DND-41 (cell line): Measurements from ENCODE around the gene APPBP2.
"Not testable (repeated sequence)": the region's sequence is repeated elsewhere in the genome, so short reads cannot be mapped to it uniquely, and the experiment has no call there.

Experiments
- CTCF ChIP-seq: IDR thresholded peaks from 2 replicates; pipeline ENCODE4 v1.5.1; 2012; ENCODE audit warnings: borderline replicate concordance, low read length, moderate library complexity, mild to moderate bottlenecking; ENCODE audit not compliant: poor library complexity, severe bottlenecking; ENCODE audit errors: extremely low read depth
- EZH2 ChIP-seq: IDR thresholded peaks from 3 replicates; pipeline ENCODE4 v1.6.1; 2012; ENCODE audit warnings: borderline replicate concordance, low read depth, mild to moderate bottlenecking, moderate library complexity, low read length, inconsistent platforms; ENCODE audit not compliant: severe bottlenecking

- not testable (repeated sequence) for TF ChIP-seq CTCF, EZH2
Measured at GRCh38 chr17:60428491-60428890, 97.6 kb downstream of the APPBP2 start.
